Keratinocyte (primary cell): ENCODE measurements around the gene NFATC2. TPM values are rescaled to one million over a fixed set of nuclear protein-coding genes. Genes with fewer than 3 reads are reported as not detected.

ENCODE experiments used
- DNase-seq: peaks from one replicate; pipeline ENCODE4 v3.0.0-alpha.2; 2011; ENCODE audit warnings: low read depth, missing footprints, low spot score
- FAIRE-seq: peaks from 2 replicates; lab custom pipeline; 2011; peaks lifted over from hg19 to GRCh38; lab: Jason Lieb, UNC
- H2AFZ ChIP-seq: 2 replicates; pipeline ENCODE4 v1.6.0; 2012; ENCODE audit warnings: low read length, control low read depth, inconsistent platforms; ENCODE audit not compliant: control insufficient read depth
- H3K27ac ChIP-seq: 2 replicates; pipeline ENCODE4 v1.5.1; 2011; ENCODE audit warnings: low read length; ENCODE audit not compliant: control insufficient read depth, insufficient read depth
- H3K27me3 ChIP-seq: 3 replicates; pipeline ENCODE4 v1.6.0; 2011; ENCODE audit warnings: low read length; ENCODE audit not compliant: control insufficient read depth, insufficient read depth; ENCODE audit errors: extremely low read depth
- H3K36me3 ChIP-seq, 2 experiments: 2 replicates in 1 of 2; 3 replicates in 1 of 2; pipeline ENCODE4 v1.5.1; 2011; ENCODE audit warnings: low read length in 2 of 2, mild to moderate bottlenecking in 1 of 2; ENCODE audit not compliant: control insufficient read depth in 2 of 2, insufficient read depth in 2 of 2; ENCODE audit errors: extremely low read depth in 1 of 2
- H3K4me1 ChIP-seq: 3 replicates; pipeline ENCODE4 v1.5.1; 2011; ENCODE audit warnings: low read length; ENCODE audit not compliant: control insufficient read depth, insufficient read depth; ENCODE audit errors: extremely low read depth
- H3K4me2 ChIP-seq: 3 replicates; pipeline ENCODE4 v1.6.0; 2011; ENCODE audit warnings: low read depth, low read length; ENCODE audit not compliant: control insufficient read depth, insufficient read depth; ENCODE audit errors: extremely low read depth
- H3K4me3 ChIP-seq, 3 experiments: fragments of 200-600 bp in 1 of 3; sonication (generic) in 1 of 3; 2 replicates in 2 of 3; 3 replicates in 1 of 3; pipeline ENCODE4 v1.5.1; 2011 to 2016; ENCODE audit warnings: low read length in 3 of 3, mild to moderate bottlenecking in 3 of 3, control low read depth in 2 of 3, inconsistent platforms in 1 of 3, low read depth in 1 of 3, mixed read lengths in 1 of 3, mixed run types in 1 of 3, moderate library complexity in 1 of 3; ENCODE audit not compliant: control insufficient read depth in 2 of 3, insufficient read depth in 2 of 3; ENCODE audit errors: extremely low read depth in 1 of 3
- H3K79me2 ChIP-seq: 2 replicates; pipeline ENCODE4 v1.6.0; 2012; ENCODE audit warnings: low read length; ENCODE audit not compliant: control insufficient read depth, insufficient read depth
- H3K9ac ChIP-seq: 3 replicates; pipeline ENCODE4 v1.6.0; 2011; ENCODE audit warnings: low read length; ENCODE audit not compliant: control insufficient read depth, insufficient read depth; ENCODE audit errors: extremely low read depth
- H3K9me1 ChIP-seq: 3 replicates; pipeline ENCODE4 v1.6.0; 2011; ENCODE audit warnings: low read length; ENCODE audit not compliant: control insufficient read depth, insufficient read depth; ENCODE audit errors: extremely low read depth
- H3K9me3 ChIP-seq: 2 replicates; pipeline ENCODE4 v1.5.1; 2012; ENCODE audit warnings: low read depth, low read length; ENCODE audit not compliant: control insufficient read depth
- H4K20me1 ChIP-seq: 3 replicates; pipeline ENCODE4 v1.6.0; 2011; ENCODE audit warnings: low read length; ENCODE audit not compliant: control insufficient read depth, insufficient read depth; ENCODE audit errors: extremely low read depth
- EZH2 ChIP-seq: IDR thresholded peaks from one replicate; pipeline ENCODE4 v1.6.1; 2012; ENCODE audit warnings: inconsistent platforms, mild to moderate bottlenecking, low read length, moderate library complexity
- dilution Hi-C: fragments of 300-500 bp; cut with MboI; formaldehyde crosslinking; loops from one replicate; pipeline ENCODE4 v1.7.0; 2020; ENCODE audit warnings: low sequenced_read_pairs; ENCODE audit not compliant: extremely low pct_ligation_motif_present
- polyA plus RNA-seq, 5 experiments: library from polyadenylated mRNA; depleted of rRNA in 3 of 5; stranded (reverse) in 3 of 5; stranded (forward) in 1 of 5; unstranded in 1 of 5; fragments of >200 nt; gene quantifications; 1 replicate in 1 of 5; 2 replicates in 3 of 5; 3 replicates in 1 of 5; pipeline versions ENCODE4 v1.2.1 to v1.2.3, GENCODE V29; 2011 to 2012; ENCODE audit warnings: missing spikeins in 2 of 5, low read depth in 1 of 5, low replicate concordance in 1 of 5
- TF ChIP-seq, protein P1 (sequence below), 3 experiments: IDR thresholded peaks in 1 of 3; conservative IDR thresholded peaks in 1 of 3; optimal IDR thresholded peaks in 1 of 3; 2 replicates in 2 of 3; 3 replicates in 1 of 3; pipeline versions ENCODE3 to v1.5.1; 2011; ENCODE audit warnings: low read length in 3 of 3, mild to moderate bottlenecking in 3 of 3, moderate library complexity in 2 of 3, control low read depth in 1 of 3, inconsistent platforms in 1 of 3; ENCODE audit not compliant: insufficient read depth in 2 of 3; ENCODE audit errors: extremely low read depth in 1 of 3

Gene NFATC2
- polyA plus RNA-seq, 1 donor (not counting 4 experiments of a cell fraction or from before 2014, with no cell fraction given) = 0.05 TPM

DNA sequence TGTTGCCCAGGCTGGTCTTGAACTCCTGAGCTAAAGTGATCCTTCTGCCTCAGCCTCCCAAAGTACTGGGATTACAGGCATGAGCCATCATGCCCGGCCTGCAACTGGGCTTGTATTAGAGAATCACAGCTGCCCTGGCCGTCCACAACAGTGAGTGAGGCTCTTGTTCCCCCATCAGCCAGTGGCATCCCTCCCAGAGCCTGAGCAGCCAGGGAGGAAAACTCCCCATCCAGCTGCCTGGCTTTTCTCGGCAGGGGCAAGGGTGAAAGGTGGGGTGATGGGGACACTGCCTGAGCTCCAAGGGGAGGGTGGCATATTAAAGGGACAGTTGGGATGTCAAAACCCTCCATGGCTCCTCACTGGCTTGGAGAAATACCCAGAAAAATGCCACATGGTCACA, 185.6 kb downstream of the NFATC2 start:
- no peaks in the 10 kb centered on the region for H3K9me3 ChIP-seq
- H3K4me2 ChIP-seq = no peak overlapping the region
- no peak overlapping the region for H3K27ac ChIP-seq
- H3K9ac ChIP-seq = no peak overlapping the region
- DNase-seq = no peak
- FAIRE-seq = no peak
- no peak overlapping the region for H3K4me3 ChIP-seq
- no peak overlapping the region for H2AFZ ChIP-seq
- no peaks in the 10 kb centered on the region for H3K36me3 ChIP-seq
- dilution Hi-C loops = no loop called here
- TF ChIP-seq, protein P1, sequence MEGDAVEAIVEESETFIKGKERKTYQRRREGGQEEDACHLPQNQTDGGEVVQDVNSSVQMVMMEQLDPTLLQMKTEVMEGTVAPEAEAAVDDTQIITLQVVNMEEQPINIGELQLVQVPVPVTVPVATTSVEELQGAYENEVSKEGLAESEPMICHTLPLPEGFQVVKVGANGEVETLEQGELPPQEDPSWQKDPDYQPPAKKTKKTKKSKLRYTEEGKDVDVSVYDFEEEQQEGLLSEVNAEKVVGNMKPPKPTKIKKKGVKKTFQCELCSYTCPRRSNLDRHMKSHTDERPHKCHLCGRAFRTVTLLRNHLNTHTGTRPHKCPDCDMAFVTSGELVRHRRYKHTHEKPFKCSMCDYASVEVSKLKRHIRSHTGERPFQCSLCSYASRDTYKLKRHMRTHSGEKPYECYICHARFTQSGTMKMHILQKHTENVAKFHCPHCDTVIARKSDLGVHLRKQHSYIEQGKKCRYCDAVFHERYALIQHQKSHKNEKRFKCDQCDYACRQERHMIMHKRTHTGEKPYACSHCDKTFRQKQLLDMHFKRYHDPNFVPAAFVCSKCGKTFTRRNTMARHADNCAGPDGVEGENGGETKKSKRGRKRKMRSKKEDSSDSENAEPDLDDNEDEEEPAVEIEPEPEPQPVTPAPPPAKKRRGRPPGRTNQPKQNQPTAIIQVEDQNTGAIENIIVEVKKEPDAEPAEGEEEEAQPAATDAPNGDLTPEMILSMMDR (optimal IDR thresholded peaks at IDR 0.05 in 1 of 3, IDR thresholded peaks at IDR 0.05 in 1 of 3, conservative IDR thresholded peaks at IDR 0.05 in 1 of 3; ENCODE audit: extremely low read depth in 1 of 3, insufficient read depth in 2 of 3, low read length in 3 of 3) = no peak
- no peak for TF ChIP-seq EZH2
- no peaks in the 10 kb centered on the region for H3K79me2 ChIP-seq
- no peaks in the 10 kb centered on the region for H3K27me3 ChIP-seq
- H4K20me1 ChIP-seq = no peaks in the 10 kb centered on the region
- peaks cover 15% of the 10 kb centered on the region for H3K4me1 ChIP-seq
- H3K9me1 ChIP-seq = no peaks in the 10 kb centered on the region

DNA sequence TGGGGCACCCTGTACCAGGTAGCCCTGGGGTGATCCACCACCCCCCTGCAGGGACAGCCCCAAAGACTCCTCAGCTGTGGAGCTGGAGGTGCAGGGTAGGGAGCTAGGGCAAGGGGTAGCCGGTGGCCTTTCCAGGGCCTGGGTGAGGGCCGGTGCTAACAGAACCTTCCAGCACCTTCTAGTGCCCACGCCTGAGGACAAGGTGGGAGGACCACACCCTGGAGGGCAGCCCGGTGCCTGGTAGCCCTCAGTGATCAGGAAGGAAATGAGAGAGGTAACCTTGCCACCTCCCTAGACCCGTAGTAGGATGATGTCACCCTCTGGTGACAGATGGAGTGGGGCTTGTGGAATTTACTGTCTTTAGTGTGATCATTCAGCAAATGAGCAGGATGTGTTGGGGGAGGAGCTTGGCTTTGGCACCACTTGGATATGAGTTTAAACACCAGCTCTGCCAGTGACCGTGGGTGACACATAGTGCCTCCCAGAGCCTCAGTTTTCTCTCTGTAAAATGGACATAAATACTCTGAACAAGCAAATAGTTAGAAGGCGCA, 187.7 kb downstream of the NFATC2 start:
- Histone ChIP-seq H3K9me1 (no peaks in the 10 kb centered on the region), H2AFZ (no peak overlapping the region), H3K36me3 (no peaks in the 10 kb centered on the region), H3K9me3 (no peaks in the 10 kb centered on the region), H3K4me1 (no peaks in the 10 kb centered on the region), H3K4me3 (no peak overlapping the region), H3K9ac (no peak overlapping the region), H3K27ac (no peak overlapping the region), H3K4me2 (no peak overlapping the region), H4K20me1 (no peaks in the 10 kb centered on the region), H3K79me2 (no peaks in the 10 kb centered on the region), H3K27me3 (no peaks in the 10 kb centered on the region)
- DNase-seq (no peak), FAIRE-seq (no peak)
- TF ChIP-seq, protein P1 (optimal IDR thresholded peaks at IDR 0.05 in 1 of 3, IDR thresholded peaks at IDR 0.05 in 1 of 3, conservative IDR thresholded peaks at IDR 0.05 in 1 of 3; ENCODE audit: extremely low read depth in 1 of 3, insufficient read depth in 2 of 3, low read length in 3 of 3) = no peak
- TF ChIP-seq EZH2 = no peak
- dilution Hi-C loops = no loop called here
